ENCODE results near the gene SP140.

The SP140 gene

DNA sequence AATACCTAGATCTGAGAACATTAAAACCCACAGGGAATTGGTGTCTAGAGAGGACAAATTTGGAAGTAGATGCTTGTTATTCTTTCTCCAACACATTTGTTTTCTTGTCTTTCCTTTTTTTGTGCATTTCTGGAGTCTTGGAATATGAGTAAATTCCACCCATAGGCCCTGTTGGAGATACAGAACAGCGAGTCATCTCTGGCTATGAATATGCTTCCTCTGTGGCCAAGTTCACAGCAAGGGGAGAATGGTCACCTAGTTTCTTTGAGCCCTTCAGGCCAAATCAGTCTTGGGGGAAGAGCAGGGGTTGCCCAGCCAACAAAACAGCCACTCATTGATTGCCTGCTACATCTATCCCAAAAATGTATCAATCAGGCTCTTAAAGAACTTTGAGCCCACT lies 132.8 kb downstream of the SP140 start:
- no peak overlapping the region for H3K4me3 ChIP-seq (ENCODE audit: control insufficient read depth, low read depth, low read length)
- no peak for DNase-seq (ENCODE audit: low read depth)
- TF ChIP-seq CTCF (IDR thresholded peaks at IDR 0.05; ENCODE audit: control insufficient read depth, insufficient read depth, low read depth, low read length, missing control alignments): no peak

GRCh38 chr2:230360028-230360427 lies 134.5 kb downstream of the SP140 start:
- TF ChIP-seq CTCF (IDR thresholded peaks at IDR 0.05; ENCODE audit: control insufficient read depth, insufficient read depth, low read depth, low read length, missing control alignments): no peak
- no peak overlapping the region for H3K4me3 ChIP-seq (ENCODE audit: control insufficient read depth, low read depth, low read length)
- no peak for DNase-seq (ENCODE audit: low read depth)

DNA sequence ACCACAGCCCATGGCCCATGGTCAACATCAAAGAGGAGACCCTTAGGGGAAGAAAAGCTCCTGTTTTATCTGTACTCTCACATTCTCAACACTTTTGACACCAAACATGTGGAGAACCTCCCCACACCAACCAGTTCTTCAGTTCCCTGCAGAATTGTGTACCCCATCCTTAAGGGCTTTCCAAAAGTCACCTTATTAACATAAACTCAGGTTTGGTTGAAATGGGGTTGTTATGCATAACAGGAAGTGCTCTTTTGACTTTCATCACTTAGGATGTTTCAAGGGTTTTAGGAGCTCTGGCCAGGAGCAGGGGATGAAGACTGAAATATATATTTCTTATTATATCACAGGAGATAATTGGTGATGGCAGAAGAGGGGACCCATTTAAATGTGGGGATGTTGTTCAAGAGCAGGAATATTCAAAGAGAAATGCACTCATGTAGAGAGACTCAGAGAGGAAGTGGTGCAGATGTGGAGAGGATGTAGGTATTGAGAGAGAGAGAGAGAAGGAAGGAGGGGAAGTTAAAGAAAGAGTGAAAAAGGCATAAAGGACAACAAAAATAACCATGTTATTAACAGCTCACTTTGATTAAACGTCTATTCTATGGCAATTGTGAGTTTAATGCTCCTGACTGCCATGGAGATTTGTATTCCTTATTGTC lies 136.6 kb downstream of the SP140 start:
- DNase-seq (ENCODE audit: low read depth): no peak
- H3K4me3 ChIP-seq (ENCODE audit: control insufficient read depth, low read depth, low read length): no peak overlapping the region
- no peak for TF ChIP-seq CTCF (IDR thresholded peaks at IDR 0.05; ENCODE audit: control insufficient read depth, insufficient read depth, low read depth, low read length, missing control alignments)

Measured in AG09309 (cell line).